ENCODE measurements around the gene LRP1.

- TF ChIP-seq, protein P1, sequence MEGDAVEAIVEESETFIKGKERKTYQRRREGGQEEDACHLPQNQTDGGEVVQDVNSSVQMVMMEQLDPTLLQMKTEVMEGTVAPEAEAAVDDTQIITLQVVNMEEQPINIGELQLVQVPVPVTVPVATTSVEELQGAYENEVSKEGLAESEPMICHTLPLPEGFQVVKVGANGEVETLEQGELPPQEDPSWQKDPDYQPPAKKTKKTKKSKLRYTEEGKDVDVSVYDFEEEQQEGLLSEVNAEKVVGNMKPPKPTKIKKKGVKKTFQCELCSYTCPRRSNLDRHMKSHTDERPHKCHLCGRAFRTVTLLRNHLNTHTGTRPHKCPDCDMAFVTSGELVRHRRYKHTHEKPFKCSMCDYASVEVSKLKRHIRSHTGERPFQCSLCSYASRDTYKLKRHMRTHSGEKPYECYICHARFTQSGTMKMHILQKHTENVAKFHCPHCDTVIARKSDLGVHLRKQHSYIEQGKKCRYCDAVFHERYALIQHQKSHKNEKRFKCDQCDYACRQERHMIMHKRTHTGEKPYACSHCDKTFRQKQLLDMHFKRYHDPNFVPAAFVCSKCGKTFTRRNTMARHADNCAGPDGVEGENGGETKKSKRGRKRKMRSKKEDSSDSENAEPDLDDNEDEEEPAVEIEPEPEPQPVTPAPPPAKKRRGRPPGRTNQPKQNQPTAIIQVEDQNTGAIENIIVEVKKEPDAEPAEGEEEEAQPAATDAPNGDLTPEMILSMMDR (conservative IDR thresholded peaks at IDR 0.05; ENCODE audit: low read depth, low read length) = no peak
- no peak for TF ChIP-seq EZH2 (IDR thresholded peaks at IDR 0.05; ENCODE audit: low read length, unreplicated experiment)
Measured at GRCh38 chr12:57158665-57159064, 30.4 kb downstream of the LRP1 start.
